Mammary epithelial cell (primary cell): ENCODE results near the gene TCF4.

ENCODE experiments used
- EZH2 ChIP-seq: IDR thresholded peaks from 2 replicates; pipeline ENCODE4 v1.6.1; 2012; ENCODE audit warnings: low read length, inconsistent platforms, borderline replicate concordance
- TF ChIP-seq, protein P1 (sequence below), 2 donors: IDR thresholded peaks in 1 of 2; conservative IDR thresholded peaks in 1 of 2; 2 replicates each; pipeline ENCODE4 v1.5.1; 2011 to 2012; ENCODE audit warnings: inconsistent platforms in 2 of 2, low read length in 2 of 2, mild to moderate bottlenecking in 2 of 2, control low read depth in 1 of 2, low read depth in 1 of 2; ENCODE audit not compliant: insufficient read depth in 1 of 2; ENCODE audit errors: extremely low read depth in 1 of 2

- TF ChIP-seq, protein P1, sequence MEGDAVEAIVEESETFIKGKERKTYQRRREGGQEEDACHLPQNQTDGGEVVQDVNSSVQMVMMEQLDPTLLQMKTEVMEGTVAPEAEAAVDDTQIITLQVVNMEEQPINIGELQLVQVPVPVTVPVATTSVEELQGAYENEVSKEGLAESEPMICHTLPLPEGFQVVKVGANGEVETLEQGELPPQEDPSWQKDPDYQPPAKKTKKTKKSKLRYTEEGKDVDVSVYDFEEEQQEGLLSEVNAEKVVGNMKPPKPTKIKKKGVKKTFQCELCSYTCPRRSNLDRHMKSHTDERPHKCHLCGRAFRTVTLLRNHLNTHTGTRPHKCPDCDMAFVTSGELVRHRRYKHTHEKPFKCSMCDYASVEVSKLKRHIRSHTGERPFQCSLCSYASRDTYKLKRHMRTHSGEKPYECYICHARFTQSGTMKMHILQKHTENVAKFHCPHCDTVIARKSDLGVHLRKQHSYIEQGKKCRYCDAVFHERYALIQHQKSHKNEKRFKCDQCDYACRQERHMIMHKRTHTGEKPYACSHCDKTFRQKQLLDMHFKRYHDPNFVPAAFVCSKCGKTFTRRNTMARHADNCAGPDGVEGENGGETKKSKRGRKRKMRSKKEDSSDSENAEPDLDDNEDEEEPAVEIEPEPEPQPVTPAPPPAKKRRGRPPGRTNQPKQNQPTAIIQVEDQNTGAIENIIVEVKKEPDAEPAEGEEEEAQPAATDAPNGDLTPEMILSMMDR (conservative IDR thresholded peaks at IDR 0.05 in 1 of 2, IDR thresholded peaks at IDR 0.05 in 1 of 2; ENCODE audit: extremely low read depth in 1 of 2, insufficient read depth in 1 of 2, low read depth in 1 of 2, low read length in 2 of 2) = no peak
- TF ChIP-seq EZH2 = no peak
Observed at GRCh38 chr18:55629133-55629532, 41.1 kb upstream of the TCF4 start.
